B cell (primary cell): ENCODE measurements around the gene MAGI2.

Source experiments
- EZH2 ChIP-seq: IDR thresholded peaks from 2 replicates; pipeline ENCODE4 v1.6.1; 2012; ENCODE audit warnings: borderline replicate concordance, low read depth, mild to moderate bottlenecking, moderate library complexity, low read length; ENCODE audit not compliant: insufficient read depth, poor library complexity, severe bottlenecking
- TF ChIP-seq, protein P1 (sequence below): fragments of 200-600 bp; IDR thresholded peaks from one replicate; pipeline ENCODE4 v1.8.0; 2022; ENCODE audit warnings: antibody characterized with exemption, mild to moderate bottlenecking

DNA sequence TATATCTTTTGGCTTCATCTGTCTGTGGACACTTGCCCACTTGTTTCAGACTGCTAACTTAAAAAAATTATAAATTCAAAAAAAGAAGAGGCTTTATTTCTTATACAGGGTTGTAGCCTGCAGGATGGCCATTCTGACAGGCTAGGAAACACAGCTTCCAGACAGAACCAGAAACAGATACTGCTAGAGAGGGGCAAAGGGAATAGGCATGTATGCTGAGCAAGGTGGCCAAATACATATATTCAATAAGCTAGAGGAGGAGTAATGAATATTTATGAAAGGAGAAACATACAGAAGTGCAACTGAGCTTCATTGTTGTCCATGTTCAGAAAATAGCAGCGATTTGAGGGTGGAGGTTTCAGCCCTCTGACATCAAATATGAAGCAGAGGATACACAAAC lies 22.0 kb upstream of the MAGI2 start:
- TF ChIP-seq, protein P1, sequence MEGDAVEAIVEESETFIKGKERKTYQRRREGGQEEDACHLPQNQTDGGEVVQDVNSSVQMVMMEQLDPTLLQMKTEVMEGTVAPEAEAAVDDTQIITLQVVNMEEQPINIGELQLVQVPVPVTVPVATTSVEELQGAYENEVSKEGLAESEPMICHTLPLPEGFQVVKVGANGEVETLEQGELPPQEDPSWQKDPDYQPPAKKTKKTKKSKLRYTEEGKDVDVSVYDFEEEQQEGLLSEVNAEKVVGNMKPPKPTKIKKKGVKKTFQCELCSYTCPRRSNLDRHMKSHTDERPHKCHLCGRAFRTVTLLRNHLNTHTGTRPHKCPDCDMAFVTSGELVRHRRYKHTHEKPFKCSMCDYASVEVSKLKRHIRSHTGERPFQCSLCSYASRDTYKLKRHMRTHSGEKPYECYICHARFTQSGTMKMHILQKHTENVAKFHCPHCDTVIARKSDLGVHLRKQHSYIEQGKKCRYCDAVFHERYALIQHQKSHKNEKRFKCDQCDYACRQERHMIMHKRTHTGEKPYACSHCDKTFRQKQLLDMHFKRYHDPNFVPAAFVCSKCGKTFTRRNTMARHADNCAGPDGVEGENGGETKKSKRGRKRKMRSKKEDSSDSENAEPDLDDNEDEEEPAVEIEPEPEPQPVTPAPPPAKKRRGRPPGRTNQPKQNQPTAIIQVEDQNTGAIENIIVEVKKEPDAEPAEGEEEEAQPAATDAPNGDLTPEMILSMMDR: no peak
- no peak for TF ChIP-seq EZH2
